Measurements from ENCODE around the gene TRIL. TPM values are rescaled to one million over a fixed set of nuclear protein-coding genes. Genes with fewer than 3 reads are reported as not detected.

The TRIL gene
- total RNA-seq, 1 donor from 2014 or later, result 1.4 TPM

DNA sequence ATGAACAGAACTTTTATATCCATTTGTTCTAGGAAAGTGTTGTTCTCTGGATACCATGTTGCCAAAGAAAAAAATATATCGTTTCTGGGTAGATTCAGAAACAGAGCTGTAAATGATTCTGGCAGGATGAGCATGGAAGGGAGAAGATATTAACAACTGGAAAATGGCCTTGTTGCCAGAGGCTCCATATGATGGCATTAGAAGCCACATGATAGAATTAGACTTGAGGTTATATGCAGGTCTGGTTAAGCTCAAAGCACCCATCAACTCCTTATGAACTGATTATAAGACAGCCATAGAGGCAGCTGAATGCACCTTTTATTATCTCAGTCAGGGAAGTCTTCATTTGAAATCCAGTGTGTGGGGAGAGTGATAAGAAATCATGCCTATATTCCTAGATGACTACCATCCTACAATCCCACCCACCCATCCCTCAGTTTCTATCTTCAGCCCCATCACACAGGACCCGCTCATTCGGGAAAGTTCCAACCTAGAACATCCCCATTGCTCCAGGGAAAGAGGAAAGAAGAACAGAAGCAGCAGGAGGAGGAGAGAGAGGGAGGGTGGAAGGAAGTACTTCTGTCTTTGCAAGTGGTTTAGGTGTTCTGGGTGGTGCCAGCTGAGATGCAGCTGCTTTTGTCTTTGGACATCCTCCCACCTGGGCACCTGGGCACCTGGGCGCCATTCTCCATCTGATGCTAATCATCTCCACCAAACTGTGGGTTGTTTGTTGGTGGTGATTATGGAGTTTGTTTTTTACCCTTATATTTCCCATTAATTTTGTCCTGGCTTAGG, 25.5 kb upstream of the TRIL start:
- peaks cover 3% of the 10 kb centered on the region for H3K9me3 Mint-ChIP-seq (ENCODE audit: unreplicated experiment)
- H3K27ac Mint-ChIP-seq (ENCODE audit: unreplicated experiment), result no peak overlapping the region
- H3K27me3 Mint-ChIP-seq (ENCODE audit: unreplicated experiment), result no peaks in the 10 kb centered on the region
- H3K4me3 Mint-ChIP-seq (ENCODE audit: unreplicated experiment), result no peak overlapping the region
- H3K36me3 Mint-ChIP-seq (ENCODE audit: unreplicated experiment), result no peaks in the 10 kb centered on the region
- TF ChIP-seq, protein P1, sequence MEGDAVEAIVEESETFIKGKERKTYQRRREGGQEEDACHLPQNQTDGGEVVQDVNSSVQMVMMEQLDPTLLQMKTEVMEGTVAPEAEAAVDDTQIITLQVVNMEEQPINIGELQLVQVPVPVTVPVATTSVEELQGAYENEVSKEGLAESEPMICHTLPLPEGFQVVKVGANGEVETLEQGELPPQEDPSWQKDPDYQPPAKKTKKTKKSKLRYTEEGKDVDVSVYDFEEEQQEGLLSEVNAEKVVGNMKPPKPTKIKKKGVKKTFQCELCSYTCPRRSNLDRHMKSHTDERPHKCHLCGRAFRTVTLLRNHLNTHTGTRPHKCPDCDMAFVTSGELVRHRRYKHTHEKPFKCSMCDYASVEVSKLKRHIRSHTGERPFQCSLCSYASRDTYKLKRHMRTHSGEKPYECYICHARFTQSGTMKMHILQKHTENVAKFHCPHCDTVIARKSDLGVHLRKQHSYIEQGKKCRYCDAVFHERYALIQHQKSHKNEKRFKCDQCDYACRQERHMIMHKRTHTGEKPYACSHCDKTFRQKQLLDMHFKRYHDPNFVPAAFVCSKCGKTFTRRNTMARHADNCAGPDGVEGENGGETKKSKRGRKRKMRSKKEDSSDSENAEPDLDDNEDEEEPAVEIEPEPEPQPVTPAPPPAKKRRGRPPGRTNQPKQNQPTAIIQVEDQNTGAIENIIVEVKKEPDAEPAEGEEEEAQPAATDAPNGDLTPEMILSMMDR (IDR thresholded peaks at IDR 0.05; ENCODE audit: partially characterized antibody, unreplicated experiment), result no peak
- no peak for DNase-seq
- peaks cover 9% of the 10 kb centered on the region for H3K4me1 Mint-ChIP-seq (ENCODE audit: low read depth, unreplicated experiment)

GRCh38 chr7:28981161-28981465, 23.0 kb upstream of the TRIL start:
- H3K36me3 Mint-ChIP-seq (ENCODE audit: unreplicated experiment), result no peaks in the 10 kb centered on the region
- no peak for DNase-seq
- no peaks in the 10 kb centered on the region for H3K9me3 Mint-ChIP-seq (ENCODE audit: unreplicated experiment)
- TF ChIP-seq, protein P1 (IDR thresholded peaks at IDR 0.05; ENCODE audit: partially characterized antibody, unreplicated experiment), result no peak
- no peaks in the 10 kb centered on the region for H3K27me3 Mint-ChIP-seq (ENCODE audit: unreplicated experiment)
- H3K4me1 Mint-ChIP-seq (ENCODE audit: low read depth, unreplicated experiment), result peaks cover 9% of the 10 kb centered on the region
- no peak overlapping the region for H3K27ac Mint-ChIP-seq (ENCODE audit: unreplicated experiment)
- H3K4me3 Mint-ChIP-seq (ENCODE audit: unreplicated experiment), result no peak overlapping the region

DNA sequence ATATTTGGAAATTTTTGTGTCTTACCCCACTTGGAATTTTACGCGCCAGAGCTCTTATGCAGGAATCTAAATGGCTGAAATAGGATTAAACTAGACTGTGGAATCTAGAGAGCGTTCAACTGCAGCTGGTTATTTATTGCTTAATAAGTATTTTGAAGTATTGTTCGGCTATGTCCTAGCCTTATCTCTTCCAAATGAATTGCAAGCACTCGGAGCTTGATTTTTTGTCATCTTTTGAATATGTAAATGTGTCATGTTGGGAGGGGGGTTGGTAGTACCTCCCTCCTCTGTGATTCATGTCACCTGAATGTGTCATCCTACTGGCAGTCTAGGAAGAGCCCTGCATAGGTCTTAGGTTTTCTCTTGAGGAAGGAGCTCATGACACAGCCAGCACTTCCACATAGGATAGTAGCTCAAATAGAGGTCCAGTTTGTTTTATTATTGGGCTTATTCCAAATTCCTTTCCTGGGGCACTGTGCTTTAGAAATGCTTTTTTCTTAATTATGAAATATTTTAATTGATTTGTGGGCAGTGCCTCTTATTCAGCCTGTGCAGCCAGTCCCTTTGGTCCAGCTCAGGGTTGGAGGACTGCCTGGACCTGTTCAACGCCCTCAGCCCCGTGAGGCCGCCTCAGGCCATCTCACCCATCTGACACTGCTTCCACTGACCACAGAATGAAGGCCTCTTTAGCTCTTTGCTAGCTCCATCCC, 22.5 kb upstream of the TRIL start:
- TF ChIP-seq, protein P1 (IDR thresholded peaks at IDR 0.05; ENCODE audit: partially characterized antibody, unreplicated experiment), result no peak
- no peak for DNase-seq
- no peaks in the 10 kb centered on the region for H3K27me3 Mint-ChIP-seq (ENCODE audit: unreplicated experiment)
- H3K4me1 Mint-ChIP-seq (ENCODE audit: low read depth, unreplicated experiment), result peaks cover 9% of the 10 kb centered on the region
- H3K4me3 Mint-ChIP-seq (ENCODE audit: unreplicated experiment), result no peak overlapping the region
- H3K9me3 Mint-ChIP-seq (ENCODE audit: unreplicated experiment), result no peaks in the 10 kb centered on the region
- H3K27ac Mint-ChIP-seq (ENCODE audit: unreplicated experiment), result no peak overlapping the region
- H3K36me3 Mint-ChIP-seq (ENCODE audit: unreplicated experiment), result no peaks in the 10 kb centered on the region

DNA sequence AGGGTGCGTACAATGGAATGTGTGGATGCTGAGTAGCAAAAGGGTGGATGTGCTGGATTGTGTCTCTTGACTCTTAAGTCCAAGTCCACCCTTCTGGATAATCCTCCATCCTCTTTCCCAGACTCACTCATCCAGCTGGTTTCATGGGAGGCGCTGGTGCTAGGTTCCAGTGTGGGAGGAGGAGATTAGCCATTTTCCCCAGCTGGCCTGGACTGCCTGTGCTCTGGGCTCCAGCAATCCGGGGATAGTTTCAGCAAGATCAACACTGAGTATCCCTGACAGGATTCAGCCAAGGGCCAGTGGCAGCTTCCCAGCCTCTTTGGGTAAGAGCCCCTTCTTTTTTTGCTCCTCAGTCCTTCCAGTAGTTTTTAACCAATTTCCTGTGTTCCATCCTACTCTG, 21.6 kb upstream of the TRIL start:
- Mint-ChIP-seq H3K4me1 (ENCODE audit: low read depth, unreplicated experiment) (peaks cover 9% of the 10 kb centered on the region), H3K4me3 (ENCODE audit: unreplicated experiment) (no peak overlapping the region), H3K36me3 (ENCODE audit: unreplicated experiment) (peaks cover 6% of the 10 kb centered on the region), H3K9me3 (ENCODE audit: unreplicated experiment) (no peaks in the 10 kb centered on the region), H3K27me3 (ENCODE audit: unreplicated experiment) (no peaks in the 10 kb centered on the region), H3K27ac (ENCODE audit: unreplicated experiment) (no peak overlapping the region)
- DNase-seq, result no peak
- TF ChIP-seq, protein P1 (IDR thresholded peaks at IDR 0.05; ENCODE audit: partially characterized antibody, unreplicated experiment), result no peak

DNA sequence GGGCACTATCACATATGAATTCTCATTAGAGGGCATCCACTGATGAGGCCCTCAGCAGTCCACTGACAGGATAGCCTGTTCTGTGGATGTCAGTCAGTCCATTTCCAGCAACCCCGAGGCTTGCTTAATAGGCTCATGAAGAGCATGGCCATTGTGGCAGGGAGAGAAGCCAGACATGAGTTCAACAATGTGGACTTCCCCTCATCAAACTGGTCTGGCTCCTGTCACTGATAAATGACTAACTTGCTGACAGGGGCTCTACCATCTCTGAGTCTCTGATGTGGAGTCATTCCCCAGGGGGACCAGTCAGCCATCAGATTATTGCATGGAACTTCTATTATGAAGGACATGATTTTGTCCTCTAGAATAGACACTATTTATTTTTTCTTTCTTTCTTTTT, 19.8 kb upstream of the TRIL start:
- peaks cover 9% of the 10 kb centered on the region for H3K9me3 Mint-ChIP-seq (ENCODE audit: unreplicated experiment)
- H3K4me3 Mint-ChIP-seq (ENCODE audit: unreplicated experiment), result no peak overlapping the region
- no peak for DNase-seq
- TF ChIP-seq, protein P1 (IDR thresholded peaks at IDR 0.05; ENCODE audit: partially characterized antibody, unreplicated experiment), result no peak
- no peaks in the 10 kb centered on the region for H3K27me3 Mint-ChIP-seq (ENCODE audit: unreplicated experiment)
- H3K36me3 Mint-ChIP-seq (ENCODE audit: unreplicated experiment), result peaks cover 16% of the 10 kb centered on the region
- H3K4me1 Mint-ChIP-seq (ENCODE audit: low read depth, unreplicated experiment), result peaks cover 9% of the 10 kb centered on the region
- no peak overlapping the region for H3K27ac Mint-ChIP-seq (ENCODE audit: unreplicated experiment)

All from glutamatergic neuron (in vitro differentiated cells).